Adrenal gland (tissue), 5 donors: ENCODE data around the gene KLRC4.
"Not testable (repeated sequence)": the region's sequence is repeated elsewhere in the genome, so short reads cannot be mapped to it uniquely, and the experiment has no call there.

ENCODE experiments used
- POLR2A ChIP-seq, 2 donors: fragments of 450-650 bp; IDR thresholded peaks; one replicate each; pipeline ENCODE4 v1.6.1; 2017; ENCODE audit warnings: antibody characterized with exemption in 2 of 2, mild to moderate bottlenecking in 2 of 2, moderate library complexity in 1 of 2
- TF ChIP-seq, protein P1 (sequence below), 6 experiments: fragments of 450-650 bp in 4 of 6; fragments of 200-600 bp in 2 of 6; sonication (generic) in 1 of 6; IDR thresholded peaks; 1 replicate in 5 of 6; 2 replicates in 1 of 6; pipeline versions ENCODE4 v1.5.1 to v1.8.0; 2016 to 2021; ENCODE audit warnings: antibody characterized with exemption in 6 of 6, mild to moderate bottlenecking in 2 of 6, moderate library complexity in 1 of 6
- donor health status: DM: no; HTN: no; CAD: no.

DNA sequence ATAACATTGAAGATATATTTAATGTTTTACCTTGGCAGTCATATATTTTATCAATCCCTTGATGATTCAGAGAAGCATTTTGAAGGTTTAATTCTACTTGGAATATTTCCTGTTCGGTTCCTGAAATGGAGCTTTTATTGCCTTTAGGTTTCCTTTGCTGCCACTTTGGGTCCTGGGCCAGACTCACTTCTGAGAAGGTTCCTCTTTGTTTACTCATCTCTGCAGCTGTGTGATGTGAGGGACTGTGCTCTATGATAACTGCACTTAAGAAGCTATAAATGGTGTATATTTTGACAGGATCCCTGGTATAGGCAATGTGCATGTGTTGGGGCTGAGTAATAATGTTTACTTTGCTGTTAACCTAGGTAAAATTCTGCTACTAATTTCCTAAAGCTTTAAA, 10.8 kb upstream of the KLRC4 start, which contains the start of gene KLRC3:
- TF ChIP-seq, protein P1, sequence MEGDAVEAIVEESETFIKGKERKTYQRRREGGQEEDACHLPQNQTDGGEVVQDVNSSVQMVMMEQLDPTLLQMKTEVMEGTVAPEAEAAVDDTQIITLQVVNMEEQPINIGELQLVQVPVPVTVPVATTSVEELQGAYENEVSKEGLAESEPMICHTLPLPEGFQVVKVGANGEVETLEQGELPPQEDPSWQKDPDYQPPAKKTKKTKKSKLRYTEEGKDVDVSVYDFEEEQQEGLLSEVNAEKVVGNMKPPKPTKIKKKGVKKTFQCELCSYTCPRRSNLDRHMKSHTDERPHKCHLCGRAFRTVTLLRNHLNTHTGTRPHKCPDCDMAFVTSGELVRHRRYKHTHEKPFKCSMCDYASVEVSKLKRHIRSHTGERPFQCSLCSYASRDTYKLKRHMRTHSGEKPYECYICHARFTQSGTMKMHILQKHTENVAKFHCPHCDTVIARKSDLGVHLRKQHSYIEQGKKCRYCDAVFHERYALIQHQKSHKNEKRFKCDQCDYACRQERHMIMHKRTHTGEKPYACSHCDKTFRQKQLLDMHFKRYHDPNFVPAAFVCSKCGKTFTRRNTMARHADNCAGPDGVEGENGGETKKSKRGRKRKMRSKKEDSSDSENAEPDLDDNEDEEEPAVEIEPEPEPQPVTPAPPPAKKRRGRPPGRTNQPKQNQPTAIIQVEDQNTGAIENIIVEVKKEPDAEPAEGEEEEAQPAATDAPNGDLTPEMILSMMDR (IDR thresholded peaks at IDR 0.05), result not testable (repeated sequence)
- not testable (repeated sequence) for TF ChIP-seq POLR2A (IDR thresholded peaks at IDR 0.05)
